DMS 273 (cell line): ENCODE data around the gene GPC5.
A peak's percentile ranks its signal among the peaks of the same experiment; 100 is the strongest.
"Not testable (repeated sequence)": the region's sequence is repeated elsewhere in the genome, so short reads cannot be mapped to it uniquely, and the experiment has no call there.

Experiments used
- DNase-seq: peaks from one replicate; lab custom pipeline; 2025; ENCODE audit not compliant: unreplicated experiment; lab: John Stamatoyannopoulos, UW

GPC5 gene

GRCh38 chr13:92500192-92500591 lies 1101.8 kb downstream of the GPC5 start:
- DNase-seq: no peak

- DNase-seq: no peak
These were observed 1112.0 kb downstream of the GPC5 start for GRCh38 chr13:92510416-92510815.

DNA sequence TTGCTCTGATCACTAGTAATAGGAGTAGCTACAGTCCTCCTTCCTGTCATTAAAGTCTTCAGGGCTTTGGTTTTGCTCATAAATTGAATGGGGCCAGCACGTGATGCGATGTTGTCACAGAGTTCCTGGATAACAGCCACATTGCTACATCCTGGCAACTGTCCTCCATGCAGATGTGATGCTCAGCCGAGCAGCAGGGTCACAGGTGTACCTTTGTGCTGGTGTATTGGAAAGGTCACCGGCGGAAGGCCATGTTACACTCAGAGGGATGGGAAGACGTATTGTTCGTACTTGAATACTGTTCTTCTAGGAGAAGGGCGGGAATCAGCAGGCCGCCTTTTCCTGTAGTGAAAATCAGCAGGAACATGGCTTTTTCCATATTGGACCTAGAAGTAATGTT lies 1114.4 kb downstream of the GPC5 start:
- DNase-seq: no peak

DNA sequence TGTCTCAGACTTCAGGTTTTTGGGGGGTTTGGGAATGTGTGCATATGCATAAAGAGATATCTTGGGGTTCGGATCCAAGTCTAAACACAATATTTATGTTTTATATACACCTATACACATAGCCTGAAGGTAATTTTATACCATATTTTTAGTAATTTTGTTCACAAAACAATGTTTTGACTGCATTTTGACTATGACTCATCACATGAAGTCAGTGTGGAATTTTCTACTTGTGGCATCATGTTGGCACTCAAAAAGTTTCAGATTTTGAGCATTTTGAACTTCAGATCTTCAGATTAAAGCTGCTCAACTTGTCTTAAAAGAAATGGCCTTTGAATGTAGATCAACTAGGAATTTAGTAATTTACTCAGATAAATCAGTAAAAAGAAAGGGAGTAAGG lies 1115.3 kb downstream of the GPC5 start:
- DNase-seq: no peak

DNA sequence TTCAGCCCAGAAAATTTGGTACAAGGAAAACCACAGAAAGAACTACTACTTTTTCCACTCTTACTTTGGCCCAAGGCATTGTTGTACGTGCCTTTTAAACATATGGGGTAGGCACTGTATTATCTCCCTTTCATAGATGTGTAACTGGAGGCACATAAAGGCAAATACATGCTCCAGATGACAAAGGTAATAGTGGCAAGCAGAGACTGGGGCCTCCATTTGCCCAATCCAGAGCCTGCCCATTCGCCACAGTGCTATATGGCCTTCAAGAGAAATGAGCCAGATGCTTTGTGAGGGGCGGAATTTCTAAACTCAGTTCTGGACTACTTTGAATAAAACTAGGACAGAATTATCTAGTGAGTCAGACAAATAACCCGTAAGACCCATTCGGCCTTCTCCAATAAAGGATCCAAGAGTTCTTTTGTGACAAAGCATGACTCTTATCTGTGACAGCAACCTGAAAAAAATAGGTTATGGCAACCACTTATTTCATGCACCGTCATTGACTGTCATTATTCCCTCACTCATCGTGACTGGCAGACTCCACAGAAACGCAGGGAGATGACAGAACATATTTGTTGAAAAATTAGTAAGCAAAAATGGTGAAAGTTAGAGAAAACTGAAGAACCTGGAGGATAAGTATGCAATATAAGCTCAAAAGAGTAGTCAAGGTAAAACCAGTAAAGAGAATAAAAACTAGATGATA lies 1116.2 kb downstream of the GPC5 start:
- DNase-seq: no peak

DNA sequence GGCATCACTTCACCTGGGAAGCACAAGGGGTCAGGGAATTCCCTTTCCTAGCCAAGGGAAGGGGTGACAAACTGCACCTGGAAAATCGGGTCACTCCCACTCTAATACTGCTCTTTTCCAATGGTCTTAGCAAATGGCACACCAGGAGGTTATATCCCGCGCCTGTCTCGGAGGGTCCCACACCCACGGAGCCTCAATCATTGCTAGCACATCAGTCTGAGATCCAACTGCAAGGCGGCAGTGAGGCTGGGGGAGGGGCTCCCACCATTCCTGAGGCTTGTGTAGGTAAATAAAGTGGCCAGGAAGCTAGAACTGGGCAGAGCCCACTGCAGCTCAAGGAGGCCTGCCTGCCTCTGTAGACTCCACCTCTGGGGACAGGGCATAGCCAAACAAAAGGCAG lies 1118.5 kb downstream of the GPC5 start:
- not testable (repeated sequence) for DNase-seq

DNA sequence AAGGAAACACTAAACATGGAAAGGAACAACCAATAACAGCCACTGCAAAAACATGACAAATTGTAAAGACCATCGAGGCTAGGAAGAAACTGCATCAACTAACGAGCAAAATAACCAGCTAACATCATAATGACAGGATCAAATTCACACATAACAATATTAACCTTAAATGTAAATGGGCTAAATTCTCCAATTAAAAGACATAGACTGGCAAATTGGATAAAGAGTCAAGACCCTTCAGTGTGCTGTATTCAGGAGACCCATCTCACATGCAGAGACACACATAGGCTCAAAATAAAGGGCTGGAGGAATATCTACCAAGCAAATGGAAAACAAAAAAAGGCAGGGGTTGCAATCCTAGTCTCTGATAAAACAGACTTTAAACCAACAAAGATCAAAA lies 1120.2 kb downstream of the GPC5 start:
- DNase-seq: not testable (repeated sequence)

GRCh38 chr13:92530364-92530763 lies 1131.9 kb downstream of the GPC5 start:
- peak; percentile 1 for DNase-seq

DNA sequence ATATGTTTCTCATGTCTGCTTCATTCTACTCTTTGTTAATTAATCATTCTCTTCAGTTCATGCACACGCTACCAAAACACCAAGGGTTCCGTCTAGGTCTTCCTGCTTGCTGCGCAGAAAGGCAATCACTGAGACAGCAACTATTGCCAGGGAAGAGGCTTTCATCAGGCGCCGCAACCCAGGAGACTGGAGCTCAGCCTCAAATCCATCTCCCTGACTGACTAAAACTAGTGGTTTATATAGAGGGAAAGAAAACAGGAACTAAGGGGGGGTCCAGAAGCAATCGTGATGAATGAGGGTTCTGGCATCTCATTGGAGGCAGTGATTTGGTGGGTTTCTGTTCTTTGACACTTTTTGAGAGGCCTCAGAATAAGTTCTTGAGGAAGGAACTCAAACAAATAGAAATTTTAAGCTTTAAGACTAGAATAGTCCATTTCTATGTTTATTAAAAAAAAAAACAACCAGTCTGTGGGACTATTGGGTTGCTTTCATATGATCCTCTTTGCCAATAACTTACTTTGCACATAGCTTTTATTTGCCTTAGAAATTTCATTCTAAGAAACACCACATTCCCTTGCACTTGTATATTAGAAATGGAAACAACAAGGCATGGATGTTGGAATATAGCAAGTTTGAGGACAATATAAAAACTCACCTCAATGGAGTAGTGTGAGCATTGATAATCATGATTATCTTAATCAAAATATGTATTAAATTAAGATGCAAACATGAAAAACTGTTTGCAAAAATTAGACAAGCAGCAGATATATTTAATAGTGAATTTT lies 1137.0 kb downstream of the GPC5 start:
- DNase-seq: no peak

- no peak for DNase-seq
These were observed 1139.0 kb downstream of the GPC5 start for GRCh38 chr13:92537471-92537870.

DNA sequence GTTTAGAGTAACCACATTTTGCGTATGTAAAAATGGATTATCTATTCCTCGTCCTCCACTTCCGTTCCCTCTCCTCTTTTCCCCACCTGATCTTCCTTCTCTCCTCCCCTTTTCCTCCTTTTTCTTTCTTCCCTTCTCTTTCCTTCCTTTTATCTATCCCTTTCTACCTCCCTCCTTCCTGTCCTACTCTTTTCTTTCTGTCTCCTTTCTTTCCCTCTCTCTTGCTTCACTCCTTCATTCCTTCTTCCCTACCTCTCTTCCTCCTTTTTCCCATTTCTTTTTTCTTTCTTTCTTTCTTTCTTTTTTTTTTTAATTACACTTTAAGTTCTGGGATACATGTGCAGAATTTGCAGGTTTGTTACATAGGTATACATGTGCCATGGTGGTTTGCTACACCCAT lies 1139.7 kb downstream of the GPC5 start:
- DNase-seq: no peak

DNA sequence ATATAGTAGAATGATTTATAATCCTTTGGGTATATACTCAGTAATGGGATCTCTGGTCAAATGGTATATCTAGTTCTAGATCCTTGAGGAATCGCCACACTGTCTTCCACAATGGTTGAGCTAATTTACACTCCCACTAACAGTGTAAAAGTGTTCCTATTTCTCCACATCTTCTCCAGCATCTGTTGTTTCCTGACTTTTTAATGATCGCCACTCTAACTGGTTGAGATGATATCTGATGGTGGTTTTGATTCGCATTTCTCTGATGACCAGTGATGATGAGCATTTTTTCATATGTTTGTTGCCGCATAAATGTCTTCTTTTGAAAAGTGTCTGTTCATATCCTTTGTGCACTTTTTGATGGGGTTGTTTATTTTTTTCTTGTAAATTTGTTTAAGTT lies 1140.7 kb downstream of the GPC5 start:
- DNase-seq: not testable (repeated sequence)

DNA sequence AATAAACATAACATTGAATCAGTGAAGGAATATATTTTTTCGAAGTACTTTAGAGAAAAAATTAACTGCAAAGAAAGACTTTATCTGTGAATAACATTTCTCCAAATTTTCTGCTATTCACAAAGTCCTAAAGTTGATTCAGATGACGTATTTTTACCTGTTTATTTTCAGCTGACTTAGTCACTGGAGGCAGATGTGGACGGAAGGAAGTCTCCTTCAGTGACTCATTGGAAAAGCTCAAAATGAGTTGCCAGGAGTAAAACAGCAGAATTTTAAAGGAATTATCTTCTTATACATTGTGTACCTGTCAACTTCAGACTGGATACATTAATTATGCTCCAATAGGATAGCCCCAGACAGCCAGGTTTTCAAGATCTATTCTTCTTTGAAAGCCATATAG lies 1148.8 kb downstream of the GPC5 start:
- DNase-seq: no peak

DNA sequence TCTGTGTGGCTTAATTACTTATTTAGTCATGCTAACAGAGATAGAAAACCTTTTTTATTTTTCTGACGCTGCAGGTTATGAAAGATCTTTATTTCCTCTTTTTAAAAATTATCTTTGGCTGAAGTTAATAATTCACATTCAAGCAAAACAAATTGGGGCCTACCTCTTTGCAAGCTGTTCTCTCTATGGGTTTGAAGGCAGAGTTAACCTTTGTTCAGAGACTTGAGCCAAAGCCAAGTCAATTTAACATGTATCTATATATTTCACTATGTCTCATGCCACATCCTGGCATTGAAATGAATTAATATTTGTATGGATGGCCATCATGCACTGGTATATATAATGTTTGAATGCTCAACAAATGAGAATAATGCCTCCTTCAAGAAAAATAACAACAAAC lies 1150.9 kb downstream of the GPC5 start:
- no peak for DNase-seq

GRCh38 chr13:92553470-92554114 lies 1155.2 kb downstream of the GPC5 start:
- DNase-seq: no peak

DNA sequence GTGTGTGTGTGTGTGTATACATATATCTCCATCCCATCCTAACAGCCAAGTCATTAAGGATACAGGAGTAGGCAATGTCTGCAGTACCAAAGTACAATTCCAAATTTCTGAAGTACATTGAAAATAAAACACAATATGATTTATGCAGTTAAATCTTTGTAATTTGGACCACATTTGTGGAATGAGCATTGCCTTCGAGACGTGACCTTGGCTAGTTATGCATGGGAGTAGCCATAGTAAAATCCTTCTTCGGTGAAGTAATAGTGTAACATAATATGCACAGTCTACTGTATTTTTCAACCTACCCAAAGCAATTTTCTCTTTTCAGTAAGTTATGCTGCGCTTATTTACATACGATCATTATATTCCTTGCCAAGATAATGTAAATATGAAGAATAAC lies 1162.5 kb downstream of the GPC5 start:
- DNase-seq: no peak

DNA sequence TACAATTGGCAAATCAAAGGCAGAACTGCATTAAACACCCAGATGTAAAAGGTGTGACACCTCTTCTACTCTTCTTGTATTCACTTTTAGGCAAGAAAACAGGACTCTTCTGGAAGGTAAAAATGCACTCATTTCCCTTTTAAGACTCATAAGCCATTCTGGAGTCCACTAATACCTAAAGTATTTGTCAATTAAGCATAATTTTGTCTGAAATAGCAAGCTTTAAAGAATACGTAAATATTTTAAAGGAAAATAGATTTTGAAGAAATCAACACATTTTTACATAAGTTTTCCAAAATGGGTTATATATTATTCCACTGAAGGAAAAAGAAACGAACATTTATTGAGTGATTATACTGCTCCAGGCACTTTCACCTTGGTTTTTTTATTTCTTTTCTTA lies 1166.5 kb downstream of the GPC5 start:
- DNase-seq: no peak

DNA sequence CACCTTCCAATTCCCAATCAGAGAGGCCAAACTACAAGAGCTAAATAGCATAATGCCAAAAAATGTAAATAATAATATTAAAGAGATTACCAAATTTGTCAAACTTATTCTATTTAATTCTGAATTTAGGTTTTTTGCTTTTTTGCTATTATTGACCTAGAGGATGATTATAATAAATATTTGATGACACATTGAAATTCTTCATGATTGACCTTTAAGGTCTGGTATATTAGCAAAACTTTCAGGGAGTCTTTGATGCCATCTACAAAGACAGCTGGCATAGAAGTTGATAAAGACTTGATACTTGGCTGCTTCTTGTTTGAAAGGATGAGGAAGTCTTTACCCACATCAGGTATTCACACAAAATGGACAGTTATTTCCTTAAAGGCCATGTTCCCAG lies 1168.3 kb downstream of the GPC5 start:
- DNase-seq: no peak

GRCh38 chr13:92572190-92572589 lies 1173.8 kb downstream of the GPC5 start:
- DNase-seq: no peak

- no peak for DNase-seq
These were observed 1175.1 kb downstream of the GPC5 start for GRCh38 chr13:92573467-92574057.

DNA sequence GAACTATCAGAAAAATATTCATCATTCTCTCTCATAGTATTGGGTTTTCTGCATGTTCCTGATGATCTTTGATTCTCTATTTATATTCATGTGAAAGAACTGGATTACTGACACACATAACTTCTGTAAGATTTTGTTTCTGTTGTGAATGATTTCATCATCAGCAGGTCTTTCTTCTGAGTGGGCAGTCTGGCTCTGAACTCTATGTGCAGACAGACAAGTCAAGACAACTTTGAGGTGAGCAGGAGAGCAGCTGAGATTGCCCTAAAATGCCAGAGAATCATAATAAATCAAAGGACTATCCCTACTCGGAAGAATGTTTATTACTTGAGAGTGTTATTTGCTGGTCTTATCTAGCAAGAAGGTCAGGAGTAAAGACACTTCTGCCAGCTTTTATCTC lies 1176.1 kb downstream of the GPC5 start:
- DNase-seq: no peak

DNA sequence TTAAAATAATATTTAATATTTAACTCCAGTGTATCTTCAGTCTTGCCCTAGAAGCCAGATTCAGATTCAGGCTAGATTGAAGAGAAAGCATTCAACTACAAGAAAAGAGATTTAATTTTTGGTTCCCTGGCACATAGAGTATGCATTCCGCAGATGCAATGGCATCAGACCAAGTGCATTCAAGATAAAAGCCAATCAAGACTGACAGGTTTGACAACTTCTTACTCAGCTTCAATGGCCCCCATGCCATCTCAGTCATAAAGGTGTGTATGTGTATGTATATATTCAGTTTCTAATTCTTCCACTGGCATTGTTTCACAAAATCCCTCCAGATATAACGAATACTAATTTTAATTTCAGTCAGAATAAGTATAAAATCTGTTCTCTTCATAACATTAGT lies 1177.4 kb downstream of the GPC5 start:
- DNase-seq: no peak
